ENCODE data around the gene MAP3K13.

The MAP3K13 gene

DNA sequence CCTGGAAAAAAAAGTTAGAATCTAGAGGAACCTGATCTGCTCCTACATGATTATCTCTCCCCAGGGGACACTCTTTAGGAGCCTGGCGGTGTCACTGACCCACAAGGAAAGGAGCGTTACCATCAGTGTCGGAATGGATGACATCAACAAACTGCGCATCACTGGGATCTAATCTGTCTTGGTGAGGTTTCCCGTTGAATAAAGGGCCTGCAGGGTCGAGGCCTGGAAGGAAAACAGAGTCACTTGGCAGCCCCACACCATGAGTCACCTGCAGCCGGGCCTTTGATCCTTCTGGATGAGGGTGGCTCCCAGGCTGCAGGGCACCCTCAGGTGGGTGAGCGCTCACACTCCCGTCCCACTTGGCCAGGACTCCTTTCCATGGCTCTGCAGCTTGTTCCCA lies 164.4 kb downstream of the MAP3K13 start:
- H3K27ac ChIP-seq, result no peak overlapping the region
- TF ChIP-seq, protein P1, sequence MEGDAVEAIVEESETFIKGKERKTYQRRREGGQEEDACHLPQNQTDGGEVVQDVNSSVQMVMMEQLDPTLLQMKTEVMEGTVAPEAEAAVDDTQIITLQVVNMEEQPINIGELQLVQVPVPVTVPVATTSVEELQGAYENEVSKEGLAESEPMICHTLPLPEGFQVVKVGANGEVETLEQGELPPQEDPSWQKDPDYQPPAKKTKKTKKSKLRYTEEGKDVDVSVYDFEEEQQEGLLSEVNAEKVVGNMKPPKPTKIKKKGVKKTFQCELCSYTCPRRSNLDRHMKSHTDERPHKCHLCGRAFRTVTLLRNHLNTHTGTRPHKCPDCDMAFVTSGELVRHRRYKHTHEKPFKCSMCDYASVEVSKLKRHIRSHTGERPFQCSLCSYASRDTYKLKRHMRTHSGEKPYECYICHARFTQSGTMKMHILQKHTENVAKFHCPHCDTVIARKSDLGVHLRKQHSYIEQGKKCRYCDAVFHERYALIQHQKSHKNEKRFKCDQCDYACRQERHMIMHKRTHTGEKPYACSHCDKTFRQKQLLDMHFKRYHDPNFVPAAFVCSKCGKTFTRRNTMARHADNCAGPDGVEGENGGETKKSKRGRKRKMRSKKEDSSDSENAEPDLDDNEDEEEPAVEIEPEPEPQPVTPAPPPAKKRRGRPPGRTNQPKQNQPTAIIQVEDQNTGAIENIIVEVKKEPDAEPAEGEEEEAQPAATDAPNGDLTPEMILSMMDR (conservative IDR thresholded peaks at IDR 0.05), result no peak

DNA sequence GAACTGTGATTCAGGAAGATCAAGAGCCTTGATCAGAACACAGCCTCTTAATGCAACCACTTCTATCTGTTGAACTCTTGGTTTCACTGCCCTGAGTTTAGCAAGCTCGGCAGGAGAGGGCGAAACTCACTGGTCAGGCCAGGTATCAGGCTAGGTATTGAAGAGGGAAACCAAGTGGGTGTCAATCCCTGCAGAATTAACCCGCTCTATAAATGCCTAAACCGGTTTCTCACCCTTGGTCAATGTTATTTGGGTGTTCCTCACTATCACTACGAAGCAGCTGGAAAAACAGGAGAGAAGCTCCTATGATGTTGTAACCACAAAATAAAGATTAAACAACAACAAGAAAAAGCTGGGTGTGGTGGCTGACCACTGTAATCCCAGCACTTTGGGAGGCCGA lies 165.6 kb downstream of the MAP3K13 start:
- H3K27ac ChIP-seq, result no peak overlapping the region
- TF ChIP-seq, protein P1 (conservative IDR thresholded peaks at IDR 0.05), result no peak

DNA sequence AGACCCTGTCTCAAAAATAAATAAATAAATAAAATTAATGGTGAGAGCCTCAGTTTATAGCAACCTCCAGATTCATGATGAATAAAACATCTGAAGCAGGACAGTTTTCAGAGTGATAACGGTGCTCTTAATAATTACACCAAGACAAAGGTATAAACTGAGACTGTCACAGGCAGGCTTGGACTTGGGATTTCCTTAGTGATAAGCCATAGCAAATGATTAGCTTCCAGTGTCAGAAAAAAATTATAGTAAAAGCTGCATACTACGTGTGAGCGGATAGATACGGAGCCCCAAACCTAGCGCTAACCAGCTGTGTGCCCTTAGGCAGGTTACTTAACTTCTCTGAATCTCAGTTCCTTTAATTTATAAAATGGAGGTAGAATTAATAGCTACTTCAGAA lies 167.9 kb downstream of the MAP3K13 start:
- H3K27ac ChIP-seq, result no peak overlapping the region
- TF ChIP-seq, protein P1 (conservative IDR thresholded peaks at IDR 0.05), result no peak

DNA sequence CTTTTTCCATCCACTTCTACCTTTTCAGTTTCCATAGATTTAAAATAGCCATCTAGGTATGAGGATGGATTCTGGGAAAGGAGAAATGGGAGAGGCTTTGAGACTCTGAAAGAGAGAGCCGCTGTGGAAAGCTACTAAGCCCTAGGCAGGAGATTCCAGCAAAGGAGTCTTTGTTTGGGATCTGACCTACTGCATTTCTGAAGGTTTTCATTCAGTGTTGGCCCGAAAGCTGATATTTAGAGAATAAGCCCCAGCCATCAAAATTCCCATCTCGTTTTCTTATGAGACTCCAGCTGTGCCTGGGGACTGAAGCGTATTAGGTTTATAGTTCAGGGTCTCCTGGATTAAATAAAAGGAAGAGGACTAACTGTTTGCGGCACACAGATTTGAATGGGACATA lies 170.0 kb downstream of the MAP3K13 start:
- no peak overlapping the region for H3K27ac ChIP-seq
- TF ChIP-seq, protein P1 (conservative IDR thresholded peaks at IDR 0.05), result no peak

DNA sequence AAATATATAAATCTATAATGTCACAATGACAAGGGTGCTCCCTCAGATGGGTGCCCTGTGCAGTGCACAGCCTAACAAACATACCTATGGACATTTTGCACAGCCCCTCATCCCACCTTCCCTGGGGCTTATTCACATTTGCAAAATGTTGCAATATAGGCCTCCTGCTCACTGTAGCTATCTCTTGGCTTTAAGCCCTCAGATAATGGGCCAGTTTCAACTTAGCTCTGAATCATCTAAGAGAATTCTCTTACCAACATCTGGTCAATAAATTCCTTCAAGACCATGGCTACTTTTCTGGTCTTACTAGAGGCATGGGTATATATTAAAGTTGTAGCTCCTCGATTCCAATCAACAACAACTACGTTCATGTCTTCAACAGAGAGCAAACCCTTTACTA lies 171.6 kb downstream of the MAP3K13 start:
- H3K27ac ChIP-seq, result no peak overlapping the region
- TF ChIP-seq, protein P1 (conservative IDR thresholded peaks at IDR 0.05), result no peak

DNA sequence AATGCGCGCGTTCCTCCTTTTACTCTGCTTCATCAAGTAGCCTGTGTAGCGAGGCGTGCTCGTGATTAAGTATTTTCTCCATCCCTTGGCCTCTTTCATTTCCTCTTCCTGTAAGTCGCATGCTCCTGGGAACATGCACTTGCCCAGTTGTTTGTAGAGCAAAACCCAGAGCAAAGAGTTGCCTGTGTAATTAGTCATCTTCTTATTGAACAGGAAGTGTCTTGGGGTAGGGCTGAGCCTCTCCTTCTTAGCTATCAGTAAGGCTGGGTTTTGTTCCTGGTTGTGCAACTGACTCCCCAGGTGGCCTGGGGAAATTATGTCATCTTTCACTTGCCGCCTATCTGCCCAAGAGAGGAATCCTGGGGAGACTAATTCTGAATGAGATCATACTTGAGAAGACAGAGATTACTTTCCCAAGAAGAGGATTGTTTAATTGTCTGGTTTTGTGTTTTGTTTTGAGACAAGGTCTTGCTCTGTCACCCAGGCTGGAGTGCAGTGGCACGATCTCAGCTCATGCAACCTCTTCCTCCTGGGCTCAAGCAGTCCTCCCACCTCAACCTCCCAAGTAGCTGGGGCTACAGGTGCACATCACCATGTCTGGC lies 174.5 kb downstream of the MAP3K13 start:
- TF ChIP-seq, protein P1 (conservative IDR thresholded peaks at IDR 0.05), result no peak
- peak overlapping the region; percentile 73 for H3K27ac ChIP-seq
